Right lobe of liver (tissue), 6 donors: ENCODE data around the gene CCL13. TPM values are rescaled to one million over a fixed set of nuclear protein-coding genes. Genes with fewer than 3 reads are reported as not detected.
A peak's percentile ranks its signal among the peaks of the same experiment; 100 is the strongest.
"Not testable (repeated sequence)": the region's sequence is repeated elsewhere in the genome, so short reads cannot be mapped to it uniquely, and the experiment has no call there.

Experiments
- ATAC-seq, 4 donors: fragments of 200-7000 bp; cut with Tn5 transposase; one replicate each; pipeline ENCODE4 v1.9.1; 2020; ENCODE audit warnings: mild to moderate bottlenecking in 4 of 4, moderate library complexity in 4 of 4
- DNase-seq, 3 donors: peaks; one replicate each; pipeline ENCODE4 v3.0.0-alpha.2; 2020
- H3K27ac ChIP-seq, 3 donors: fragments of 200-600 bp; one replicate each; pipeline ENCODE4 v1.8.0; 2022
- H3K27me3 ChIP-seq, 2 donors: fragments of 200-600 bp; one replicate each; pipeline ENCODE4 v1.8.0; 2022
- H3K36me3 ChIP-seq, 4 donors: fragments of 200-600 bp; sonication (generic) in 1 of 4; one replicate each; pipeline versions ENCODE4 v1.5.1 to v1.8.0; 2017 to 2022; ENCODE audit warnings: control low read depth in 1 of 4
- H3K4me1 ChIP-seq, 4 donors: fragments of 200-600 bp; sonication (generic) in 1 of 4; one replicate each; pipeline versions ENCODE4 v1.5.1 to v1.8.0; 2017 to 2022; ENCODE audit warnings: control low read depth in 1 of 4
- H3K4me3 ChIP-seq, 3 donors: fragments of 200-600 bp; one replicate each; pipeline ENCODE4 v1.8.0; 2022
- H3K9me3 ChIP-seq, 4 donors: fragments of 200-600 bp; sonication (generic) in 1 of 4; one replicate each; pipeline versions ENCODE4 v1.5.1 to v1.8.0; 2017 to 2022; ENCODE audit warnings: control low read depth in 1 of 4
- POLR2A ChIP-seq: fragments of 450-650 bp; IDR thresholded peaks from one replicate; pipeline ENCODE4 v1.6.1; 2017; ENCODE audit warnings: antibody characterized with exemption, mild to moderate bottlenecking
- WGBS: methylation state at CpG from one replicate; pipeline ENCODE4 v1.1.6; 2018; ENCODE audit warnings: low coverage, low lambda C conversion rate; ENCODE audit not compliant: insufficient coverage; ENCODE audit errors: missing lambda C conversion rate; 5-methylcytosine and 5-hydroxymethylcytosine counted together
- intact Hi-C, 2 donors: fragments of 100-400 bp; cut with DNase I; formaldehyde crosslinking; loops; one replicate each; pipeline versions ENCODE4 v1.11.2 to v1.14.1; 2022
- total RNA-seq, 6 experiments: library from RNA; depleted of rRNA in 2 of 6; stranded (reverse); fragments of >200 nt in 2 of 6; fragmentation: NEBNext Ultra II Directional in 3 of 6; extraction: Animal tissue kit (Norgen Biotek cat#: 25700) in 3 of 6; gene quantifications; one replicate each; pipeline versions ENCODE4 v1.1.0 to v1.2.4, GENCODE V29; 2016 to 2023
- TF ChIP-seq, protein P1 (sequence below), 4 donors: fragments of 200-600 bp in 3 of 4; fragments of 450-650 bp in 1 of 4; IDR thresholded peaks; one replicate each; pipeline versions ENCODE4 v1.5.1 to v1.8.0; 2016 to 2022; ENCODE audit warnings: antibody characterized with exemption in 4 of 4, mild to moderate bottlenecking in 2 of 4
- donor health status: DM: no; HTN: yes; CAD: no.
- donor health status: DM: no; HTN: no; CAD: no.
- donor health status: DM: no; HTN: no; CAD: no.
- donor health status: DM: no; HTN: yes; CAD: no.
- donor health status: DM: no; HTN: yes; CAD: no.

Gene CCL13
- total RNA-seq, 6 experiments from 2014 or later: 0.27 TPM; not detected in 5

- TF ChIP-seq, protein P1, sequence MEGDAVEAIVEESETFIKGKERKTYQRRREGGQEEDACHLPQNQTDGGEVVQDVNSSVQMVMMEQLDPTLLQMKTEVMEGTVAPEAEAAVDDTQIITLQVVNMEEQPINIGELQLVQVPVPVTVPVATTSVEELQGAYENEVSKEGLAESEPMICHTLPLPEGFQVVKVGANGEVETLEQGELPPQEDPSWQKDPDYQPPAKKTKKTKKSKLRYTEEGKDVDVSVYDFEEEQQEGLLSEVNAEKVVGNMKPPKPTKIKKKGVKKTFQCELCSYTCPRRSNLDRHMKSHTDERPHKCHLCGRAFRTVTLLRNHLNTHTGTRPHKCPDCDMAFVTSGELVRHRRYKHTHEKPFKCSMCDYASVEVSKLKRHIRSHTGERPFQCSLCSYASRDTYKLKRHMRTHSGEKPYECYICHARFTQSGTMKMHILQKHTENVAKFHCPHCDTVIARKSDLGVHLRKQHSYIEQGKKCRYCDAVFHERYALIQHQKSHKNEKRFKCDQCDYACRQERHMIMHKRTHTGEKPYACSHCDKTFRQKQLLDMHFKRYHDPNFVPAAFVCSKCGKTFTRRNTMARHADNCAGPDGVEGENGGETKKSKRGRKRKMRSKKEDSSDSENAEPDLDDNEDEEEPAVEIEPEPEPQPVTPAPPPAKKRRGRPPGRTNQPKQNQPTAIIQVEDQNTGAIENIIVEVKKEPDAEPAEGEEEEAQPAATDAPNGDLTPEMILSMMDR (IDR thresholded peaks at IDR 0.05): no peak
- no peak for TF ChIP-seq POLR2A
- H3K36me3 ChIP-seq: no peaks in the 10 kb centered on the region
- no peaks in the 10 kb centered on the region for H3K27me3 ChIP-seq
- H3K4me3 ChIP-seq: no peak overlapping the region
- no peaks in the 10 kb centered on the region for H3K4me1 ChIP-seq
- H3K9me3 ChIP-seq: no peaks in the 10 kb centered on the region
- ATAC-seq (no peak), DNase-seq (no peak)
- intact Hi-C loops: no loop called here
- no peak overlapping the region for H3K27ac ChIP-seq
- 73% methylated on average over 4 of the region's 4 CpGs for WGBS
Observed at GRCh38 chr17:34313164-34313563, 43.1 kb upstream of the CCL13 start.

DNA sequence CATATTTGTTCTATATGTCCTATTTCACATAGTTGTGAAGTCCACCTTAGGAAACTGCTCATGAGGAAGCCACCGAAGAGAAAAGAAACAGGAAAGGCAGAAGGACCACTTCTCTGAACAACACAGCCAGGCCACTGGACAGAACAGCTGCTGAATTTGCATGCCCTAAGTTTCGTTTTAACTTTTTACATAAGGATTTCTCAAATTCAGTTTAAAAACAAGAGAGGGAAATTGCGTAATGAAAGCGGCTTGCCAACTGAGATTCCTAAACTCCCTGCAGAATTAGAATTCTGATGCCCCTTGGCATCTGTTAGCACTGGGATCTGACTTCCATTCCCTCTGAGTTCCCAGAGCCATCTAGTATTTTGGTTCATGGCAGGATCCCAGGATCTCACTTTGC, 42.0 kb upstream of the CCL13 start:
- Histone ChIP-seq H3K4me3 (no peak overlapping the region), H3K27me3 (no peaks in the 10 kb centered on the region)

DNA sequence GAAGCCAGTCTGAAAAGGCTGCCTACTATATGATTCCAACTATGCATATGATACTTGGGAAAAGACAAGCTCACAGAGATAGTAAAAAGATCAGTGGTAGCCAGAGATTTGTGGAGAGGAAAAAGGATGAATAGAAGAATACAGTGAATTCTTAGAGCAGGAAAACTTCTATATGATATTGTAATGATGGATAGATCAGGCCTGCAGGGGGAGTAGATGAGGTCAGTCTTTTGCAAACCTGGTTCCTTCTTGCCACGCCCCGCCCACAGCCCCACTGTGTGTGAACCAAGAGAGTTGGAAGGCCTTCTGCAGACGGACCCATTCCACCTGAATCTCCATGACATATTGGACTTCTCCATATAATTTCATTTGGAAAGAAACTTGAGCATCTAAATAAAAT, 37.8 kb upstream of the CCL13 start:
- Histone ChIP-seq H3K27ac (no peak overlapping the region), H3K9me3 (no peaks in the 10 kb centered on the region), H3K36me3 (no peaks in the 10 kb centered on the region), H3K4me1 (no peaks in the 10 kb centered on the region), H3K27me3 (no peaks in the 10 kb centered on the region), H3K4me3 (no peak overlapping the region)
- DNase-seq (no peak), ATAC-seq (peak in 1 of 4 donors; percentile 21)
- intact Hi-C loops: no loop called here
- TF ChIP-seq, protein P1 (IDR thresholded peaks at IDR 0.05): no peak
- no CpG with 5 or more reads among the region's 3 CpGs for WGBS

More for the DNA sequence above, 42.0 kb upstream of the CCL13 start:
- DNase-seq (no peak), ATAC-seq (peak in 3 of 4 donors; percentile 28 to 59 (median 29))
- no peak for TF ChIP-seq POLR2A
- H3K27ac ChIP-seq: no peak overlapping the region
- H3K9me3 ChIP-seq: no peaks in the 10 kb centered on the region
- H3K36me3 ChIP-seq: no peaks in the 10 kb centered on the region
- 23% methylated on average over 4 of the region's 4 CpGs for WGBS
- intact Hi-C loops: no loop called here
- H3K4me1 ChIP-seq: no peaks in the 10 kb centered on the region

DNA sequence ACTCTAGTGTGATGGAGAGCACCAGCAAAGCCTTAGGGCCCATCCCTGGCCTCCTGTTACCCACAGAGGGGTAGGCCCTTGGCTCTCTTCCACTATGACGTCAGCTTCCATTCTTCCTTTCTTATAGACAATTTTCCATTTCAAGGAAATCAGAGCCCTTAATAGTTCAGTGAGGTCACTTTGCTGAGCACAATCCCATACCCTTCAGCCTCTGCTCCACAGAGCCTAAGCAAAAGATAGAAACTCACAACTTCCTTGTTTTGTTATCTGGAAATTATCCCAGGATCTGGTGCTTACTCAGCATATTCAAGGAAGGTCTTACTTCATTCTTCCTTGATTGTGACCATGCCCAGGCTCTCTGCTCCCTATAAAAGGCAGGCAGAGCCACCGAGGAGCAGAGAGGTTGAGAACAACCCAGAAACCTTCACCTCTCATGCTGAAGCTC, 37.2 kb upstream of the CCL13 start, which contains the start of gene CCL8:
Gene CCL8, plus strand, starts transcription at position 397 of the 445 bp plus-strand sequence. CDS start 67 bp downstream, outside the sequence.
- ATAC-seq (peak in 2 of 4 donors; percentile 37 to 68), DNase-seq (no peak)
- intact Hi-C loops: no loop called here
- H3K27me3 ChIP-seq: no peaks in the 10 kb centered on the region
- WGBS: 17% methylated on average over 1 of the region's 2 CpGs
- no peaks in the 10 kb centered on the region for H3K4me1 ChIP-seq
- no peak within 1 kb of the TSS for H3K4me3 ChIP-seq
- no peak within 1 kb of the TSS for H3K27ac ChIP-seq
- H3K9me3 ChIP-seq: no peaks in the 10 kb centered on the region
- TF ChIP-seq POLR2A: no peak
- TF ChIP-seq, protein P1 (IDR thresholded peaks at IDR 0.05): no peak
- no peaks in the 10 kb centered on the region for H3K36me3 ChIP-seq

DNA sequence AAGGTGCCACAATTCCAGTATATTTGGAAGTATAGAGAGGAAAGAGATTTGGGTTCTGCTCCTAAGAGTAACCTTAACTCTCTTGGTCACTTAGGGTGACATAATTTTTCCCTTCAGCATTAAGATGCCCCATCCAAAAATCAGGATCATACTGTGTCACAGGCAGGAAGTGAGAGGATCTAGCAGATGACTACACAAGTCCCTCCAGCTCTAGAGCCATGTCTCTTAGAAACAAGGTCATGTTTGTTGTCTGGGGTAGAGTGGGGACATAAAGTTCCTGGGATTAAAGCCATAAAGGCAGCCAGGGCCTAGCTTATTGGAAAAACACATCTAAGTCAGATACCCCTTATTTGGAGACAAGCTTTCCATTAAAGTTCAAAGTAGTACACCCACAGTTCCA, 34.3 kb upstream of the CCL13 start:
- H3K27ac ChIP-seq: no peak overlapping the region
- DNase-seq (no peak), ATAC-seq (no peak)
- no peaks in the 10 kb centered on the region for H3K27me3 ChIP-seq
- no peak overlapping the region for H3K4me3 ChIP-seq
- intact Hi-C loops: no loop called here
- no peaks in the 10 kb centered on the region for H3K4me1 ChIP-seq
- H3K9me3 ChIP-seq: no peaks in the 10 kb centered on the region
- TF ChIP-seq, protein P1 (IDR thresholded peaks at IDR 0.05): no peak
- no peak for TF ChIP-seq POLR2A
- no peaks in the 10 kb centered on the region for H3K36me3 ChIP-seq

DNA sequence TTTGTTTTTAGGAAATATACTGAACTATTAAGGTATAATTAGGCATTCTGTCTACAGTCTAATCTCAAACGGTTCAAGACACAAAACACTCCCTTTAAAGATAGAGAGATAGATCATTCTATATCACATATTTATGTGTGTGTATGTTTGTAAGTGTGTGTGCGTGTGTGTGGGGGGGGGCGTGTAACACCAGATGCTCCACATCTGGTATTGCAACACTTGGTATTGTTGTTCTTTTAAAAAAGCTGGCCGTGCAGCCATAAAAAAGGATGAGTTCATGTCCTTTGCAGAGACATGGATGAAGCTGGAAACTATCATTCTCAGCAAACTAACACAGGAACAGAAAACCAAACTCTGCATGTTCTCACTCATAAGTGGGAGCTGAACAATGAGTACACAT, 28.7 kb upstream of the CCL13 start:
- ATAC-seq: not testable (repeated sequence)

More for the DNA sequence above, 28.7 kb upstream of the CCL13 start:
- H3K4me1 ChIP-seq, H3K4me3 ChIP-seq, H3K9me3 ChIP-seq, intact Hi-C loops, DNase-seq, H3K27ac ChIP-seq, H3K27me3 ChIP-seq, H3K36me3 ChIP-seq: not testable (repeated sequence)
- WGBS: 44% methylated on average over 4 of the region's 4 CpGs
